Body of pancreas (tissue), 4 donors: Measurements from ENCODE around the gene MTMR3.

Experiments used
- CTCF ChIP-seq, 7 experiments: fragments of 450-650 bp in 4 of 7; fragments of 200-600 bp in 3 of 7; sonication (generic) in 3 of 7; IDR thresholded peaks; one replicate each; pipeline ENCODE4 v1.5.1; 2016 to 2019; ENCODE audit warnings: antibody characterized with exemption in 7 of 7
- POLR2A ChIP-seq, 3 donors: fragments of 450-650 bp; IDR thresholded peaks; one replicate each; pipeline ENCODE4 v1.6.1; 2016; ENCODE audit warnings: antibody characterized with exemption in 3 of 3, mild to moderate bottlenecking in 2 of 3

- TF ChIP-seq POLR2A (IDR thresholded peaks at IDR 0.05) = peak; percentile 45 to 88 (median 80)
- TF ChIP-seq CTCF (IDR thresholded peaks at IDR 0.05) = peak in 4 of 7 experiments; percentile 33 to 46 (median 44)
These were observed 45.0 kb upstream of the MTMR3 start, which contains the start of gene ASCC2 for GRCh38 chr22:29837741-29838598.
